ENCODE measurements around the gene LYPD6.

- TF ChIP-seq CTCF (IDR thresholded peaks at IDR 0.05) (no peak), POLR2A (IDR thresholded peaks at IDR 0.05) (no peak)
Measured at GRCh38 chr2:149465873-149466272, 135.5 kb downstream of the LYPD6 start.

Data from Peyer's patch (tissue), 4 donors.